Measurements from ENCODE around the gene TMEM30A. TPM values are rescaled to one million over a fixed set of nuclear protein-coding genes. Genes with fewer than 3 reads are reported as not detected.

Gene TMEM30A
- total RNA-seq, 1 experiment from 2014 or later: 36.8 TPM

DNA sequence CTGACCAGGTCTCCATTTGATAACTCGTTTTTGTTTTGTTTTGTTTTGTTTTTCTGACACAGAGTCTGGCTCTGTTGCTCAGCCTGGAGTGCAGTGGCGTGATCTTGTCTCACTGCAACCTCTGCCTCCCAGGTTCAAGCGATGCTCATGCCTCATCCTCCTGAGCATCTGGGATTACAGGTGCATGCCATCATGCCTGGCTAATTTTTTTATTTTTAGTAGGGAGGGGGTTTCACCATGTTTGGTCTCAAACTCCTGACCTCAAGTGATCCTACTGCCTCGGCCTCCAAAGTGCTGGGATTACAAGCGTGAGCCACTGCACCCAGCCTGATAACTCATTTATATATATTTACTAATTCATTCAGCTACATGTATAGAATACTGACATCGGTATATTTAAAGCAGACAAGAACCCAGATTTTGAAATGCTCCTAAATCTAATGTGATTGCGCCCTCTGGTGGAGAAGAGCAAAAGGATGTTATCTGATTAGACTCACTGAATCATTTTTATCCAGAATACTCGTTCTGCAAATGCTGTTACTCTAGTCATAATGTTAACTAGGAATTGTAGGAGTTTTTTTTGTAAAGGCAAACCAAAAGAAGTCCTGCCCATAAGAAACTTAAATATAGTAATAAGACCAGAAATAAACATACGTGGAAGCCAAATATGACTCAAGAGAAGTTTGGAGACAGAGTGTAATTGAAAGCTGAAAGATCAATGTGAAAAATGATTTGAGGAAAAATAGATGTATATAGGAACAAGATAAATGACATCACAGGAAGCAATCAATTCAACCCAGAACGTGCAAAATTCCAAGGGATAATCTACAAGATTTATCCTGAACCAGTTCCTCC is 73.5 kb downstream of the TMEM30A start:
- H4K20me1 ChIP-seq (ENCODE audit: low read length): no peaks in the 10 kb centered on the region
- peaks cover 14% of the 10 kb centered on the region; the same call in 1 of the 2 replicates for H3K4me1 ChIP-seq (ENCODE audit: insufficient read depth, low read length)
- no peaks in the 10 kb centered on the region for H3K9me3 ChIP-seq (ENCODE audit: low read length)
- ChIA-PET POLR2A (ENCODE audit: unreplicated experiment) (no interaction called here), CTCF (interaction anchor here (0.7 to 1.2 kb wide), 3 partner anchors 335 to 1905 kb away, joined by 4 to 6 read pairs (median 5); no protein-coding TSS in a partner anchor)
- no peaks in the 10 kb centered on the region for H3K27me3 ChIP-seq (ENCODE audit: low read length)
- no peaks in the 10 kb centered on the region for H3F3A ChIP-seq (ENCODE audit: low read length, unreplicated experiment)
- intact Hi-C loops (cut with micrococcal nuclease): loop anchor here (1.0 to 2.0 kb wide), 3 partner anchors 19 to 1225 kb away; no protein-coding TSS in a partner anchor
- no peak overlapping the region for H3K4me3 ChIP-seq (ENCODE audit: low read length)
- BruUV-seq (replicated peaks): no TSS peak
- ATAC-seq: peak; percentile 23; the same call in 1 of the 2 replicates
- no peak overlapping the region for H2AFZ ChIP-seq (ENCODE audit: low read length)
- no peaks in the 10 kb centered on the region for H3K79me2 ChIP-seq (ENCODE audit: low read length)
- no peak overlapping the region for H3K4me2 ChIP-seq (ENCODE audit: low read length)
- TF ChIP-seq EZH2 (IDR thresholded peaks at IDR 0.05; ENCODE audit: low read length, unreplicated experiment): no peak
- TF ChIP-seq, protein P1, sequence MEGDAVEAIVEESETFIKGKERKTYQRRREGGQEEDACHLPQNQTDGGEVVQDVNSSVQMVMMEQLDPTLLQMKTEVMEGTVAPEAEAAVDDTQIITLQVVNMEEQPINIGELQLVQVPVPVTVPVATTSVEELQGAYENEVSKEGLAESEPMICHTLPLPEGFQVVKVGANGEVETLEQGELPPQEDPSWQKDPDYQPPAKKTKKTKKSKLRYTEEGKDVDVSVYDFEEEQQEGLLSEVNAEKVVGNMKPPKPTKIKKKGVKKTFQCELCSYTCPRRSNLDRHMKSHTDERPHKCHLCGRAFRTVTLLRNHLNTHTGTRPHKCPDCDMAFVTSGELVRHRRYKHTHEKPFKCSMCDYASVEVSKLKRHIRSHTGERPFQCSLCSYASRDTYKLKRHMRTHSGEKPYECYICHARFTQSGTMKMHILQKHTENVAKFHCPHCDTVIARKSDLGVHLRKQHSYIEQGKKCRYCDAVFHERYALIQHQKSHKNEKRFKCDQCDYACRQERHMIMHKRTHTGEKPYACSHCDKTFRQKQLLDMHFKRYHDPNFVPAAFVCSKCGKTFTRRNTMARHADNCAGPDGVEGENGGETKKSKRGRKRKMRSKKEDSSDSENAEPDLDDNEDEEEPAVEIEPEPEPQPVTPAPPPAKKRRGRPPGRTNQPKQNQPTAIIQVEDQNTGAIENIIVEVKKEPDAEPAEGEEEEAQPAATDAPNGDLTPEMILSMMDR (conservative IDR thresholded peaks at IDR 0.05; ENCODE audit: low read depth, low read length): peak; percentile 78
- no peak overlapping the region for H3K27ac ChIP-seq (ENCODE audit: low read length)
- peak; percentile 74 for DNase-seq
- no peak overlapping the region for H3K9ac ChIP-seq (ENCODE audit: low read length)
- no peaks in the 10 kb centered on the region for H3K9me2 ChIP-seq (replicated peaks; ENCODE audit: low read length)
- H3K36me3 ChIP-seq (ENCODE audit: low read depth, low read length): no peaks in the 10 kb centered on the region

DNA sequence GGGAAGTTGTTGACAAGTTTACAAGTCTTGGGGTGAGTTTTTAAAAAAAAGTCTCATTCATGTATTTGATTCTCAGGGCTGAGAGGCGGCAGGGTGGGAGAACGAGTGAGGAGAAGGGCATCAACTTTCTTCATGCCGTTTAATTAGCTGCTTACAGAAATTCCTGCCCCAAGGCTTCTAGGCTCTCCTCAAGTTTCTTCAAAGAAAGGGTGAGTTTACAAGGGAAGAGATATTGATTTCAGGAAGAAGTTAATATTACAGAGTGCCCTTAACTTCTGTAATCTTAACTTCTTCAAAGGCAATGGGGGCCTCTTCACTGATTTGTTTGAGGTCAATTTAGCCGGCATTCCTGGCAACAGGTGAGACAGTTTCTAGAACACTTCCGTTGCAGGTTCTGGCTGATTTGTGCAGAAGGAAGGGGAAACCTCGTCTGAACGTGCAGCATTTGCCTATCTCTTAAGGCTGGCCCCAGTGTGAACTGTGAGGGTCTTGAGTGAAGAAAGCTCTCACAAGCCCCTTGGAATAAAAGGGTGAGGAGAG is 75.3 kb downstream of the TMEM30A start:
- H3K4me1 ChIP-seq (ENCODE audit: insufficient read depth, low read length): peaks cover 14% of the 10 kb centered on the region; the same call in 1 of the 2 replicates
- no peaks in the 10 kb centered on the region for H3F3A ChIP-seq (ENCODE audit: low read length, unreplicated experiment)
- no peak overlapping the region for H3K4me2 ChIP-seq (ENCODE audit: low read length)
- no peak for DNase-seq
- no peak overlapping the region for H3K9ac ChIP-seq (ENCODE audit: low read length)
- BruUV-seq (replicated peaks): no TSS peak
- no peaks in the 10 kb centered on the region for H4K20me1 ChIP-seq (ENCODE audit: low read length)
- ATAC-seq: no peak
- H3K9me2 ChIP-seq (replicated peaks; ENCODE audit: low read length): no peaks in the 10 kb centered on the region
- H3K9me3 ChIP-seq (ENCODE audit: low read length): no peaks in the 10 kb centered on the region
- POLR2A ChIA-PET (ENCODE audit: unreplicated experiment): no interaction called here
- CTCF ChIA-PET: interaction anchor here (0.6 to 1.6 kb wide), 9 partner anchors 17 to 1993 kb away, joined by 3 to 5 read pairs (median 5); no protein-coding TSS in a partner anchor
- H3K79me2 ChIP-seq (ENCODE audit: low read length): peaks cover 12% of the 10 kb centered on the region
- no peak overlapping the region for H3K4me3 ChIP-seq (ENCODE audit: low read length)
- TF ChIP-seq EZH2phosphoT487 (IDR thresholded peaks at IDR 0.05; ENCODE audit: borderline replicate concordance, low read length): no peak
- TF ChIP-seq EZH2 (IDR thresholded peaks at IDR 0.05; ENCODE audit: low read length, unreplicated experiment): no peak
- TF ChIP-seq, protein P1 (conservative IDR thresholded peaks at IDR 0.05; ENCODE audit: low read depth, low read length): no peak
- no peaks in the 10 kb centered on the region for H3K27me3 ChIP-seq (ENCODE audit: low read length)
- intact Hi-C loops (cut with micrococcal nuclease): loop anchor here (1.0 to 10.0 kb wide), 7 partner anchors 310 to 1472 kb away; no protein-coding TSS in a partner anchor
- H2AFZ ChIP-seq (ENCODE audit: low read length): no peak overlapping the region
- no peaks in the 10 kb centered on the region for H3K36me3 ChIP-seq (ENCODE audit: low read depth, low read length)
- H3K27ac ChIP-seq (ENCODE audit: low read length): no peak overlapping the region

Measured in PC-3 (cell line).